ENCODE measurements around the gene TSPAN14.

GRCh38 chr10:80421707-80422536 lies 32.2 kb upstream of the TSPAN14 start:
- TF ChIP-seq CTCF (IDR thresholded peaks at IDR 0.05; ENCODE audit: low read depth, low read length, missing input control) (no peak), JUND (IDR thresholded peaks at IDR 0.05) (no peak), HNF4G (IDR thresholded peaks at IDR 0.05) (peak; percentile 19), GABPA (IDR thresholded peaks at IDR 0.05 in 1 of 2, conservative IDR thresholded peaks at IDR 0.05 in 1 of 2) (no peak), ATF3 (IDR thresholded peaks at IDR 0.05) (no peak), REST (IDR thresholded peaks at IDR 0.05) (no peak)
